BE2C (cell line): Measurements from ENCODE around the gene SERPIND1.
A peak's percentile ranks its signal among the peaks of the same experiment; 100 is the strongest.

Experiments
- DNase-seq: peaks from one replicate; pipeline ENCODE4 v3.0.0-alpha.2; 2020
- H3K27me3 ChIP-seq: fragments of 250-450 bp; sonication (Bioruptor Pico); 2 replicates; pipeline ENCODE4 v1.5.1; 2020; ENCODE audit warnings: mild to moderate bottlenecking
- H3K36me3 ChIP-seq: fragments of 250-450 bp; sonication (Bioruptor Pico); 2 replicates; pipeline ENCODE4 v1.5.1; 2020; ENCODE audit warnings: mild to moderate bottlenecking
- H3K4me1 ChIP-seq: fragments of 250-450 bp; sonication (Bioruptor Pico); 2 replicates; pipeline ENCODE4 v1.5.1; 2020
- H3K4me3 ChIP-seq: 2 replicates; pipeline ENCODE4 v1.5.1; 2011; ENCODE audit warnings: low read depth, low read length
- H3K9me3 ChIP-seq: fragments of 250-450 bp; sonication (Bioruptor Pico); 2 replicates; pipeline ENCODE4 v1.5.1; 2020
- TF ChIP-seq, protein P1 (sequence below): IDR thresholded peaks from 2 replicates; pipeline ENCODE4 v1.5.1; 2012; ENCODE audit warnings: mild to moderate bottlenecking, low read depth, low read length

Gene SERPIND1

DNA sequence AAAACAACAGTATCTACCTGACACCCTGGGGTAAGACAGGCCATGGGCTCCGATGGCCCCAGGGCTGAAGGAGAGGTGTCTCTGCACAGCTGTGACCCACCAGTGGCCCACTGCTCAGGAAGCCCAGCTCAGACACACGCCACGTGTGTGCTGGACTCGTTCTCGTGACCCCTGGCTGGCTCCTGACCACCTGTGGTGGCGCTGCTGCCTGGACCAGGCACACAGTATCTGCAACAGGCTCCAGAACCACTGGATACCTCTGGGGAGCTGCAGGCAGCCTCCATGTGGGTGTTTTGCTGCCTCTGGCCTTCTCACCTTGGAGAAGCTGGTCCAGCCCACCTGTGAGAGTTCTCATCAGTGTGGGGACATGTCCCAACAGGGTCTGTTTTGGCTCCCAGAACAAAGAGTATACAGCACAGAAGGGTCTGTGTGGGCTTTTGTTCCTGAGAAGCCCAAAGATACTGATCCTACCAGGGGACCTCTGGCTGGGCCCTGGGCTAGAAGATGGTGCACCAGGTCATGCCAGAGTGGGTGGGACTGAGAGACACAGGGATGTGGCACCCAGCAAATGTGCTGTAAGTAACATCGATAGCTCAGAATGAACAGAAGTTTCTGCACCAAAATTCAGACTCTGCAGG, 21.7 kb upstream of the SERPIND1 start:
- TF ChIP-seq, protein P1, sequence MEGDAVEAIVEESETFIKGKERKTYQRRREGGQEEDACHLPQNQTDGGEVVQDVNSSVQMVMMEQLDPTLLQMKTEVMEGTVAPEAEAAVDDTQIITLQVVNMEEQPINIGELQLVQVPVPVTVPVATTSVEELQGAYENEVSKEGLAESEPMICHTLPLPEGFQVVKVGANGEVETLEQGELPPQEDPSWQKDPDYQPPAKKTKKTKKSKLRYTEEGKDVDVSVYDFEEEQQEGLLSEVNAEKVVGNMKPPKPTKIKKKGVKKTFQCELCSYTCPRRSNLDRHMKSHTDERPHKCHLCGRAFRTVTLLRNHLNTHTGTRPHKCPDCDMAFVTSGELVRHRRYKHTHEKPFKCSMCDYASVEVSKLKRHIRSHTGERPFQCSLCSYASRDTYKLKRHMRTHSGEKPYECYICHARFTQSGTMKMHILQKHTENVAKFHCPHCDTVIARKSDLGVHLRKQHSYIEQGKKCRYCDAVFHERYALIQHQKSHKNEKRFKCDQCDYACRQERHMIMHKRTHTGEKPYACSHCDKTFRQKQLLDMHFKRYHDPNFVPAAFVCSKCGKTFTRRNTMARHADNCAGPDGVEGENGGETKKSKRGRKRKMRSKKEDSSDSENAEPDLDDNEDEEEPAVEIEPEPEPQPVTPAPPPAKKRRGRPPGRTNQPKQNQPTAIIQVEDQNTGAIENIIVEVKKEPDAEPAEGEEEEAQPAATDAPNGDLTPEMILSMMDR, result no peak
- Histone ChIP-seq H3K36me3 (peaks cover 26% of the 10 kb centered on the region), H3K9me3 (no peaks in the 10 kb centered on the region), H3K4me3 (no peak overlapping the region), H3K27me3 (no peaks in the 10 kb centered on the region), H3K4me1 (no peaks in the 10 kb centered on the region)
- no peak for DNase-seq

DNA sequence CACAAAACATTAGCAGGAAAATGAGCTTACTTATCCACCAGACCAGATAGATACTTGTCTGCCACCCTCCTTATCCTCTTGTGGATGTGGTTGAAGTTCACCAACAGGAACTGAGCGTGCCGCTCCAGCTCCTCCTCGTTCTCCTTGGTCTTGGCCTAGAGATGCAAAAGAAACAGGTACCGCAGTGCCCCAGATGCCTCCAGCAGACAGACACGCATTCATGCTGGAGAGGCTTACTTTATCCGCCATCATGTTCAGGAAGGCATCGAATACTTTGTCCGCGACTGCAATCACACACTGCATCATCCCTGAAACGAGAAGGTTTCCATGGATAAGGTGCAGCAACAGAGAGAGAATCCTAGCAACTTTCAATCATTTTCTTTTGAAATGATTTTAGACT, 21.0 kb upstream of the SERPIND1 start:
- Histone ChIP-seq H3K9me3 (no peaks in the 10 kb centered on the region), H3K4me1 (no peaks in the 10 kb centered on the region), H3K36me3 (peaks cover 22% of the 10 kb centered on the region), H3K27me3 (no peaks in the 10 kb centered on the region), H3K4me3 (no peak overlapping the region)
- DNase-seq, result no peak
- TF ChIP-seq, protein P1, result no peak

DNA sequence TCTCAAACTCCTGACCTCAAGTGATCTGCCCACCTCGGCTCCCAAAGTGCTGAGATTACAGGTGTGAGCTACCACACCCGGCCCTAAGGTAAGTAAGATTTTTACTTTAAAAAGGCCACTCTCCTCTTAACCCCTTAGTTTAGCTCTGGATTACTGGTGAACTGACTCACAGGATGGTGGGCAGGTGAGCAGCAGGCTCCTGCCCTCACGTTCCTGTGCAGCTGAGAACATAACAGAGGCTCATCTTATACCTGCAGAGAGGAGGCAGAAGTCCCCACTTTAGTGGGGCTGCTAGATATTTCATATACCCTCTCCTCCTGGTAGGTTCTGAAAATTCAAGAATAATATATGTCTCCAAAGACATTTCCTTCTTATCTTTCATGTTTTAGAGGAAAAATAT, 17.1 kb upstream of the SERPIND1 start:
- no peak overlapping the region for H3K4me3 ChIP-seq
- H3K36me3 ChIP-seq, result peaks cover 22% of the 10 kb centered on the region
- no peaks in the 10 kb centered on the region for H3K9me3 ChIP-seq
- H3K4me1 ChIP-seq, result no peaks in the 10 kb centered on the region
- no peaks in the 10 kb centered on the region for H3K27me3 ChIP-seq
- DNase-seq, result no peak
- TF ChIP-seq, protein P1, result no peak

DNA sequence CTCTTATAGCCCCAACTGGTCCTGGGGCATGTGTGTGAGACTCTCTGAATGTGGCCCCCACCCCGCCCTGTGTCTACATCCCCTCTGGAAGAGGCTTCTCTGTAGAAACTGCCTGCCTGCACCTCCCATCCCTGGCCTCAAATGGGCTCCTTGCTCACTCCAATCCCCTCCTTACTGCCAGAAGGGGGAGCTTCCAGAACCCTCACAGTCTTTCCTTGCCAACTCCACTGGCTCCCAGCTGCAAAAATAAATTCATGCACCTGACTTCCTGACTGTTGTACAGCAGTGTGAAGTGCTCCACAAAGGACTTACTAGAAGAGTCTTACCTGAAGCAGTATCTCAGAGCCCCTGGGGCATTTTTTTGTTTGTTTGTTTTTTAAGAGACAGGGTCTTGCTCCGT, 15.2 kb upstream of the SERPIND1 start:
- Histone ChIP-seq H3K9me3 (no peaks in the 10 kb centered on the region), H3K27me3 (no peaks in the 10 kb centered on the region), H3K36me3 (peaks cover 22% of the 10 kb centered on the region), H3K4me1 (no peaks in the 10 kb centered on the region), H3K4me3 (no peak overlapping the region)
- TF ChIP-seq, protein P1, result peak; percentile 11
- DNase-seq, result no peak

DNA sequence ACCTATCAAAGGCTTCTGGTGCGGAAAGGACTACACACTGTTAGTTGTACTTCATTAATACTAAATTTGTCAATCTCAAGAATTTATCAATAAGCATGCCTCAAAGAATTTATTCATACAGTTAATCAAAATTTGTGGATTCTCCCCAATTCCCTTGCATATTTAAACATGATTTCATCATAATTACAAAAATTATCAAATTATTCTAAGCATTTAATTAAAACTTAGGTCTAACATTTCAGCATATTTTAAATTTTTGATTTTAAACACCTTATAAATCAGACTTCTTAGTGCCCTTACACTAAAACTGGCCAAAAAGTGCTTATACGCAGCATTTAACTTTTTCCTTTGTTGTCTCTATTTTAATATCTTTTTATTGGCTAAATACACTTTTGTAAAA, 13.8 kb upstream of the SERPIND1 start:
- peaks cover 36% of the 10 kb centered on the region for H3K36me3 ChIP-seq
- no peak for DNase-seq
- H3K9me3 ChIP-seq, result no peaks in the 10 kb centered on the region
- TF ChIP-seq, protein P1, result no peak
- H3K27me3 ChIP-seq, result no peaks in the 10 kb centered on the region
- H3K4me1 ChIP-seq, result no peaks in the 10 kb centered on the region
- no peak overlapping the region for H3K4me3 ChIP-seq

DNA sequence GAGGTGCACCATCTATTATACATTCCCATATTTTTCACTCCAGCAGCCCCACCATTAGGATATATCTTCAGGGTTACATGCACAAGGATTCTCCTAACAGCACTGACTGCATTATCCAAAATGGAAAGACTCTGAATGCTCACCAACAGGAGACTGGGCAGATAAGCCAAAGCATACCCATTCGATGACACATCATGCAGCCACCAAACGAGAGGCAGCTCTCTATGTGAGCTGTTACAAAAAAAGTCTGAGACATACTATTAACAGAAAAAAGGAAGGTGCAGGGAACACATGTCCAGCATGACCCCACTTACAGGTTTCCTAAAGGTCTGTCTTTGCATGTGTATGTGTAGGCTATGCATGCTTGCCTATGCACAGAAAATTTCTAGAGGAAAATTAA, 12.4 kb upstream of the SERPIND1 start:
- no peaks in the 10 kb centered on the region for H3K9me3 ChIP-seq
- H3K36me3 ChIP-seq, result peaks cover 43% of the 10 kb centered on the region
- TF ChIP-seq, protein P1, result no peak
- no peak overlapping the region for H3K4me3 ChIP-seq
- no peaks in the 10 kb centered on the region for H3K4me1 ChIP-seq
- DNase-seq, result no peak
- no peaks in the 10 kb centered on the region for H3K27me3 ChIP-seq
